HPDE6-E6E7 (cell line): ENCODE data around the gene NAIF1.

Source experiments
- DNase-seq: peaks from one replicate; pipeline ENCODE4 v3.0.0; 2011; ENCODE audit warnings: missing footprints; ENCODE audit errors: extremely low spot score

Gene NAIF1

GRCh38 chr9:128102196-128102595 is 35.1 kb upstream of the NAIF1 start:
- no peak for DNase-seq

GRCh38 chr9:128101690-128102089 is 34.6 kb upstream of the NAIF1 start:
- DNase-seq, result no peak

- no peak for DNase-seq
Observed at GRCh38 chr9:128101231-128101661, 34.1 kb upstream of the NAIF1 start.

- DNase-seq, result no peak
Observed at GRCh38 chr9:128100581-128100980, 33.5 kb upstream of the NAIF1 start.

DNA sequence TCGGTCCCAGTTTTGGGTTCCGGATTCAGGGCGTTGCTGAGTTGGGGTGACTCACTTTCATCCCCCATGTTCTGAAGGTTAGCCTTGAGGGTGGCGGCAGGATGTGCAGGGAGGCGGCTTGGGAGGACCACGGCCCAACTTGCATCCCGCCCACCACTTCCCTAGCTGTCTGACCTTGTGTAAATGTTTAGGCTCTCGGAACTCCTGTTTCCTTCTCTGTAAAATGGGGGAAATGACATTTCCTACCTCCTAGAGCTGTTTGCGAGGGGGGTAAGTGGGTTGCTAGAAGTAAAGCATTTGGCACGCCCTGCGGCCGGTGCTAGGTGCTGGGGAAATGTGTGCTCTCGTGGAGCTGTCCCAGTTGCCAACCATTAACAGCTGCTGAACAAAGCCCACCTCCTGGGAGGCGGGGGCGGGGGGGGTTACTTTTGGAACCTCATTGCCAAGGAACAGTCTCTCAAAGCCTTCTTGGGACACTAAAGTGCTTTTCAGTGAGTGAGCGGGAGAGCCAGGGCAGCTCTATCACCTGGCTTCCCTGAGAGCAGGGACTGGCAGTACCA is 32.9 kb upstream of the NAIF1 start:
- DNase-seq, result no peak

GRCh38 chr9:128099231-128099931 is 32.3 kb upstream of the NAIF1 start:
- DNase-seq, result no peak

DNA sequence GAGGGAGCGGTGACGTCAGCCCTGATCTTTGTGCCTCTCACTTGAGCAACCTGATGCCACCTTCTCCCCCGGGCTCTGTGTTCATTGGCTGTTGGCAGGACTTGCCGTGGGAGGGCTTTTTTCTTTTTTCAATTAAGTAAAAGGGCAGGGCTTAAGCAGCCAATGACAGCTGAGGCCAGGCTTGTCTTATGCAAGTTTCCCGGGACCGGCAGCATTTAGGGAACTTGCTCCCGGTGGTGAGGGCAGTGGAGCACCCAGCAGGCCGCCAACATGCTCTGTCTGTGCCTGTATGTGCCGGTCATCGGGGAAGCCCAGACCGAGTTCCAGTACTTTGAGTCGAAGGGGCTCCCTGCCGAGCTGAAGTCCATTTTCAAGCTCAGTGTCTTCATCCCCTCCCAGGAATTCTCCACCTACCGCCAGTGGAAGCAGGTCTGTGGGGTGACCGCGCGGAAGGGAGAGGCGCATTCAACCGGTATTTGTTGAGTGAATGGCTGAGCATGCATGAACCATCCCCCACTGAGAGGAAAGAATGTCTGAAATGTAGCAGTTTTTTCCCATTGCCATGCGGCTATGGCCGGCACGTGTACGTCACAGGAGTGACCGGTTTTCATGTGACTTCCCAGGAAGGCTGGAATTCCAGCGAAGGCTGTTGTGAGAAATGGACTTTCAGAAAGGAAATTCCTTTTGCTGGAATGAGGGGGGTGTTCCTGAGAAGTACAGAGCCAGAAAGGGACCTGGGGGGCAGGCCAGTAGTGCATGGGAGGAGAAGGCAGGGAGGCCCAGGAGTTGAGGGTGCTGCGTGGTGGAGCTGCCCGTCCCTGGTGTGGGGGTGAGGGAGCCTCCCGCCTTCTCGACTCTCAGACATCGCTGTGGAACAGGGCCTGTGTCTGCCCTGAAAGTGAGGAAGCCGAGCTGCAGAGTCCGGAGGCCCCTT is 31.4 kb upstream of the NAIF1 start:
- DNase-seq, result peak; percentile 96

DNA sequence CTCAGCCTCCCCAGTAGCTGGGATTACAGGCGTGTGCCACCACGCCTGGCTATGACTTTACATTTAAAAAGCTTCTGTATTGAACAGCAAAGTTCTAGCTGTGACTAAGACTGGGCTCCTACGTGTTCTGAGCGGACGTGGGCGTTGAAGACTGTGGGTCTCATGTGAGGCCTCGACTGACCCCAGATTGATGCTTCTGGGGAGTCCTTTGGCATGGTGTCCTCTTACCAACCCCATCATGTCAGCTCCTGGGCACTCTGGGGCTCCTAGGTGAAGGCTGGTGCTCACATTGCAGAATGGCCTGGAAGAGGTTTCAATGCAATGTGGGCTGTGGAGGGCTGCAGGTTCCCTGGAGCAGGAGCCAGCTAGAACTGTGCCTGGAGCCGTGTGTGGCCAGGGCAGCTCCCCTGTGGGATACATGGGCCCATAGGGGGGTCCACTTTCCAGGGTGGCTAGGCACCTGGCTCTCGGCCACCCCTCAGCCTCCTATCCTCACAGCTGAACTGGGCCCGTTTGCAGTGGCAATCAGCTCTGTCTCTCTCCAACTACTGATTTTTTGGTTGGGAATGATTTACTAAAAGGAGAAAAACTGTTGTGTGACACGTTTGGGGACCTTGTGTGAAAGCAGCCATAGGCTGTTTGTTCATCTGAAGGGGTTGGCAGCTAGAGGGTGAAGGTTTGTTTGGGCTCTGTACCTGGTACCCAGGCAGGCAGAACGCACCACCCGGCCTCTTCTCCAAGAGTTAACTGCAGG is 30.6 kb upstream of the NAIF1 start:
- DNase-seq, result no peak

DNA sequence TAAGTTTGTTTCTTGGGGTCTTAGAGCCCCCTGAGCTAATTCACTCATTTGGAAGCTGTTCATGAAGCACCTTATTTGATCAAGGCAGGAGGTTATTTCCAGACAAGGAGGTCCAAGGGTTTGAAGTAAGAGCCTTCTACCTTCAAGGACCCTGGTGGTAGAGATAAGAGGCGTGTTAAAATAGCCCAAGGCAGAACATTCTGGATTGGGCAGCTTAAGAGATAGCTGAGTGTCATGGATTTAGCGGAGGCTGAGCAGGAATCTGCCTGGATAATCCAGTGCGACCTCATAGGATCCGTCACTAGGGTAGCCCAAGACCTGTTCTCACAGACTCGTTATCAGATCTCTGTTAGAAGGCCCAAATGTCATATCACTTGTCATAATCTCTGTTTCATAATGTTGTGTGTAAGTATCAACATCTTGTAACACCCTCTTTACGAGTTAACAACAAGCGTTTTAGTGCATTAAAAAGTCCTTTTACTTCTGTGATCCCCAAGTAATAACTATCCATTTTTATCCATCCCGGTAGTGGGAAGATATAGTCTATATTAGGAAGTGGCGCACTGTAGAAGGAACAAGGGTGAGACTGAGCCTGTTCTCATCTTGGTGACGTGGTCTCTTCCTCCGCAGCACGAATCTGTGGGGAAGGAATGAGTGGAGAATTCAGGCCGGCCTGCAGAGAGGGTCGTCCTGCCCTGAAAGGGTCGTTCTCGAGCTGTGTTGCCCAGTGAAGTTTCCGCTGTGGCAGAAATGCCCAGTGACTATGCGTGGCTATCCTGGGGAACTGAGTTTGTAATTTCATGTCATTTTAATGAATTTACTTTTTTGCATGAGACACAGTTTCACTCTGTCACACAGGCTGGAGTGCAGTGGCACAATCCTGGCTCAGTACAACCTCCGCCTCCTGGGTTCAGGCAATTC is 29.8 kb upstream of the NAIF1 start:
- no peak for DNase-seq

- no peak for DNase-seq
Observed at GRCh38 chr9:128094950-128095544, 27.9 kb upstream of the NAIF1 start.

DNA sequence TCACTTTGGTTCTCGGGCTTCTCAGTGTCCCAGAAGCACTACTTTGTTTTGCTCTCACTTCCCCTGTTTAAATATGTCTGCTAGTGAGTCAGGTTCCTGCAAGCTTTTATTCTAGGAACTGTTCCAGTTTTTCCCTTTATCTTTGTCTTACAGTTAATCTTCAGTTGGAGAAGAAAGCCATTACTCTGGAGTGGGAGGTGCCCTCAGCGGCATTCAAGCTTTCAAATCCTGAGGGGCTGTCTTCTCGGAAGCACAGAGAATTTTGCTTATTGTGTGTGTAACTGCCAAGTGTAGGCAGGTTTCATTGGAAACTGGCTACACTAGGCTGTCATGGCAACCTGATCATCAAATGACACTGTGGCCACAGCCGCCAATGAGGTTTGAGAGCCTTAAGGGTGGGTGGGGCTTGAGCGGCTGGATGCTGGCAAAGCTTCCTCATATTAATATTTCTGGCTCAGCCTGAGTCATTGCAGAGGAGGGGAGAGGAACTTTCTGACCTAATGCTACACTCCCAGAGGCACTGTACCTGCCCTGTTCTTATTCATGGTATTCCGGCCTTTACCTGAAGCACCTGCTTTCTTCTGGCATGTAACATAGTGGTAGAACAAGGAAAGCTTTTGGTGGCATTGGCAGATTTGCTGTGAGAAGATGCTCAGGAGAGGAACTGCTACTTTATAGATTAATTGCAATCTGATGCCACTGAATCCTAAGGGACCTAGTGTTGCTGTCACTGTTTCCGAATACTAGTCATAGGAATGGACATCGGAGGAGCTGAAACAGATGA is 27.2 kb upstream of the NAIF1 start:
- peak; percentile 97 for DNase-seq

DNA sequence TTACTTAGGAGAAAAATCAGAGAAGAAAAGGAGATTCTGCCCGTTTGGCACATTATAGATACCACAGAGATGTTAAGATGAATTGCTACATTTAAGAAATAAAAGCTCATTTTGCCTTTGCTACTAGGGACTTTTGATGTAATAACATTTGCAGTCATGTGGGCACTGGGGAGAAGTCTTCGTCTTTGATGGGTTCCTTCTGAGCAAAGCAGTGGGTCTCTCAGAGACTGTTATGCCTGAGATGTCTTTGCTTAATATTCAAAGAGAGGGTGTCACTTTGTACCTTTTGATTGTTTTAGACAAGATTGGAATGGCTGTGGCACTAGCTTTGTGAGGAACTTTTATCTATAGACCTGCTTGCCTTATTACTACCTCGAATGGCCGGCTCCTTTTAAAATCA is 25.9 kb upstream of the NAIF1 start:
- no peak for DNase-seq

- no peak for DNase-seq
Observed at GRCh38 chr9:128092199-128092977, 25.3 kb upstream of the NAIF1 start.

- no peak for DNase-seq
Observed at GRCh38 chr9:128091571-128091970, 24.5 kb upstream of the NAIF1 start.

DNA sequence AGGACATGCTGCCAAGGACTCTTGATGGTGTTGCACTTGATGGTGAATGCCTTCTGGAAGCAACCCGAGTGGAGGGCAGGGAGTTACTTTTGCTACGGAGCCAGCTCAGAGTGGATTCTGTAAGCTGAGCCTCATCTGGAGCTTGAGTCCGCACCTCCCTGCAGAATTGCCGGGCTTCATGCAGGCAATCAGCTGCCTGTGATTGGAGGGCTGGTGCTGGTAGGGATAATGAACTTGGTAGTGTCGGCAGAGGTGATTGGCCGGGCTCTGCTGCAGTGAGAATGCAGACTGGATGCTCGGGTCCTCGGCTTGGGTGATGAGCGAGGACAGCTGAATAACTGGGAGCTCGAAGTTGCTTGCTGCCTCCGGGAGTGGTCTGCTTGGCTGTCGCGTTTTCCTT is 24.0 kb upstream of the NAIF1 start:
- no peak for DNase-seq

DNA sequence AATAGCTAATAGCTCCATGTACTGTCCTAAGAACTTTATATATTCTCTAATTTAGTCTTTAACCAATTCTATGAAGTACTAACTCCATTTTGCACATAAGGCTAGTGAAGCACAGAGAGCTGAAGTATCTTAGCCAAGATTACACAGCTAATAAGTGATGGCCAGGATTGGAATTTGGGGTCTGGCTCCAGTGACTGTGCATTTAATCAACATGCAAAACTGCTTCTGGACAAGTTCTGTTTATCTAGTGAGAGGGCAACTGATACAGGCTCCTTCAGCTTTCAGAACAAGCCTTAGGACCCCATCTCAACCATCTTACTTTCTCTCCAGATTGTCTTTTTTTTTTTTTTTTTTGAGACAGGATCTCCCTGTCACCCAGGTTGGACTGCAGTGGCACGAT is 22.2 kb upstream of the NAIF1 start:
- no peak for DNase-seq

DNA sequence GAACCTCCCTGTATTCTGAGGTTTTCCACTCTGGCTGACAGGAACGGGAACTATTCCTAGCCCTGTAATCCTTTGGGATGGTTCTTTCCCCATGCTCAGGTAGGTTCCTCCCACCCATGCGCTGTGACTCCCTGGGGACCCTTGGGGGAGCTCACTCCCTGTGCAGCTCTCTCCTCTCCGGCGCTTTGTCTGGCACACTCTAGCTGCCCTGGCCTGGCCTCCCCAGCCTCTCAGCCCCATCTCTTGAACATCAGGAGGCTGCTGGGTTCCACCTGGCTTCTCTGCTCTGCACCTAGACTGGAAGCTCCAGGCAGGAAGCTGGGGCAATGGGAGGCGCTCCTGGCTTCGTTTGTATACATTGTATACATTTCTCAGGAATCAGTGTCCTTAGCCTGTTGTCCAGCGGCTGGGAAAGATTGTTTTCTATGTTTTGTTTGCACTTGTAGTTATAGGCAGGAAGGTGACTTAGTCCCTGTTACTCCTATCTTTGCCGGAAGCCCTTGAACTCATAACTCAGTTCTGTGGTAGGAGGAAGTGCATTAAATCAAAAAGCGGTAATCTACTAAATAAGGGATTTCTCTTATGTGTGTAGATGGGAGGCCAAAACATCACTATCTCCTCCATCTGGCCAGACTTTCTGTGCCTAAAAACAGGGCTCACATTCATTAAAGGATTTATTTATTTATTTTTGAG is 21.3 kb upstream of the NAIF1 start:
- no peak for DNase-seq

DNA sequence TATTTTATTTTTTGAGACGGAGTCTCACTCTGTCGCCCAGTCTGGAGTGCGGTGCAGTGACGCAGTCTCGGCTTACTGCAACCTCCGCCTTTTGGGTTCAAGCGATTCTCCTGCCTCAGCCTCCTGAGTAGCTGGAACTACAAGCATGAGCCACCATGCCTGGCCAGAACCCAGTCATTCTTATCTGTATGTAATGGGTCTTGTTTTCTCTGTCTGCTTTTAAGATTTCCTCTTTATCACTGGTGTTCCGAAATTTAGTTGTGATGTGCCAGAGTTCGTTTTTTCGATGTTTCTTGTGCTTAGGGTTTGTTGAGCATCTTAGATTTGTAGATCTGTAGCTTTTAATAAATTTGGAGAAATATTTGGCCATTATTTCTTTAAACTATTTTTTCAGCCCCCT is 20.1 kb upstream of the NAIF1 start:
- no peak for DNase-seq
